ENCODE data around the gene NMBR.

Gene NMBR

GRCh38 chr6:142121342-142121741, 25.6 kb downstream of the NMBR start:
- TF ChIP-seq CREB1 (IDR thresholded peaks at IDR 0.05; ENCODE audit: low read depth) (no peak), CEBPB (IDR thresholded peaks at IDR 0.05) (no peak), TAF1 (IDR thresholded peaks at IDR 0.05; ENCODE audit: low read depth) (no peak), YY1 (IDR thresholded peaks at IDR 0.05; ENCODE audit: low read depth) (no peak), EP300 (IDR thresholded peaks at IDR 0.05; ENCODE audit: borderline replicate concordance) (no peak), EGR1 (IDR thresholded peaks at IDR 0.05) (no peak), MAX (IDR thresholded peaks at IDR 0.05) (no peak), USF1 (IDR thresholded peaks at IDR 0.05) (no peak), TCF12 (IDR thresholded peaks at IDR 0.05; ENCODE audit: low read depth) (no peak), FOXM1 (IDR thresholded peaks at IDR 0.05; ENCODE audit: borderline replicate concordance, low read depth) (no peak), REST (IDR thresholded peaks at IDR 0.05; ENCODE audit: low read depth) (no peak), RAD21 (IDR thresholded peaks at IDR 0.05; ENCODE audit: low read depth) (no peak)

GRCh38 chr6:142118925-142119324, 28.0 kb downstream of the NMBR start:
- TF ChIP-seq REST (IDR thresholded peaks at IDR 0.05; ENCODE audit: low read depth) (no peak), ZBTB7A (IDR thresholded peaks at IDR 0.05; ENCODE audit: low read depth) (no peak), MAX (IDR thresholded peaks at IDR 0.05) (no peak), YY1 (IDR thresholded peaks at IDR 0.05; ENCODE audit: low read depth) (no peak), USF1 (IDR thresholded peaks at IDR 0.05) (no peak), TAF1 (IDR thresholded peaks at IDR 0.05; ENCODE audit: low read depth) (no peak), RAD21 (IDR thresholded peaks at IDR 0.05; ENCODE audit: low read depth) (no peak), EGR1 (IDR thresholded peaks at IDR 0.05) (no peak)

GRCh38 chr6:142118328-142118727, 28.6 kb downstream of the NMBR start:
- TF ChIP-seq EGR1 (IDR thresholded peaks at IDR 0.05) (no peak), YY1 (IDR thresholded peaks at IDR 0.05; ENCODE audit: low read depth) (no peak), TCF12 (IDR thresholded peaks at IDR 0.05; ENCODE audit: low read depth) (no peak), TEAD4 (IDR thresholded peaks at IDR 0.05) (no peak), TAF1 (IDR thresholded peaks at IDR 0.05; ENCODE audit: low read depth) (no peak), RAD21 (IDR thresholded peaks at IDR 0.05; ENCODE audit: low read depth) (no peak), CEBPB (IDR thresholded peaks at IDR 0.05) (no peak), CREB1 (IDR thresholded peaks at IDR 0.05; ENCODE audit: low read depth) (no peak), MAX (IDR thresholded peaks at IDR 0.05) (no peak), USF1 (IDR thresholded peaks at IDR 0.05) (no peak), EP300 (IDR thresholded peaks at IDR 0.05; ENCODE audit: borderline replicate concordance) (no peak), FOXM1 (IDR thresholded peaks at IDR 0.05; ENCODE audit: borderline replicate concordance, low read depth) (no peak), REST (IDR thresholded peaks at IDR 0.05; ENCODE audit: low read depth) (no peak), NFIC (IDR thresholded peaks at IDR 0.05) (no peak), ZBTB7A (IDR thresholded peaks at IDR 0.05; ENCODE audit: low read depth) (no peak)

- no peak for TF ChIP-seq EGR1 (IDR thresholded peaks at IDR 0.05)
- no peak for TF ChIP-seq FOXM1 (IDR thresholded peaks at IDR 0.05; ENCODE audit: borderline replicate concordance, low read depth)
- no peak for TF ChIP-seq TEAD4 (IDR thresholded peaks at IDR 0.05)
- no peak for TF ChIP-seq REST (IDR thresholded peaks at IDR 0.05; ENCODE audit: low read depth)
- no peak for TF ChIP-seq MAX (IDR thresholded peaks at IDR 0.05)
- TF ChIP-seq CEBPB (IDR thresholded peaks at IDR 0.05), result no peak
- no peak for TF ChIP-seq TCF12 (IDR thresholded peaks at IDR 0.05; ENCODE audit: low read depth)
- no peak for TF ChIP-seq RAD21 (IDR thresholded peaks at IDR 0.05; ENCODE audit: low read depth)
- no peak for TF ChIP-seq EP300 (IDR thresholded peaks at IDR 0.05; ENCODE audit: borderline replicate concordance)
Measured at GRCh38 chr6:142117366-142117765, 29.6 kb downstream of the NMBR start.

All from Ishikawa (cell line).